Measurements from ENCODE around the gene ANO4. TPM values are rescaled to one million over a fixed set of nuclear protein-coding genes. Genes with fewer than 3 reads are reported as not detected.
"Not testable (repeated sequence)": the region's sequence is repeated elsewhere in the genome, so short reads cannot be mapped to it uniquely, and the experiment has no call there.

Gene ANO4
- total RNA-seq, 4 donors from 2014 or later: 0.10 TPM; not detected in 3

DNA sequence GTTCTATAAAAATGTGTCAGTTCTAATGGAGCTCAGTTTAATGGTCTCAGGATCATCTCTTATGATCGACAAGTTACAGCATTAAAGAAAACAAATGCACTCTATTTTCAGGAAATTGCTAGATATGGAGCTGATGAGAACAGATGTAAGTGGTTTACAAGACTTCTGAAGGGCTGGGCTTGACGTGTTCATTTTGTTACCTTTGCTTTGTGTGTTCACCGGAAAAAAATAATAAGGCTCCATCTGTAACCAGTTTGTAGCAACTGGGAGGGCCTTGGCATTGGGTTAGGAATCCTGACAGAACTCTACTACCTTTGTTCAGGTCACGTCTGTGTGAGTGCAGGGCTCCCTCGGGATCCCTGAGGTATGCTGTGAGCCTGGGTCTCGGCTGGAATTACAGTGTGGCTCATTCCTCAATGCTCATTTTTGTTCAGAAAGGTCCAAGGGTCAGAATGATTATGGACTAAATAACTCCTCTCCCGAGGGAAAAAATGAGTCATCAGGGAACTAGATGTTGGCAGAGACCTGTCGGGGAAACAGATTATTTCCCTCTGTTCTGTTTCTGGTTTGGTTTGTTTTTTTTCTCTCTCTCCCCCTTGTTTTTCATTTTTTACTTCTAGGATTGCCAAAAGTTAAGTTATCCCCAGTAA is 257.4 kb downstream of the ANO4 start:
- ATAC-seq: no peak
- H3K27me3 ChIP-seq: no peaks in the 10 kb centered on the region
- intact Hi-C loops (cut with DNase I; ENCODE audit: low total_unique reads): no loop called here

GRCh38 chr12:101053203-101053602 is 258.6 kb downstream of the ANO4 start:
- in situ Hi-C loops (cut with MboI; ENCODE audit: low sequenced_read_pairs in 4 of 4) (no loop called here), intact Hi-C loops (cut with DNase I; ENCODE audit: low total_unique reads) (no loop called here)
- no peak overlapping the region for H3K27ac ChIP-seq
- no peaks in the 10 kb centered on the region for H3K9me3 ChIP-seq
- no peak for ATAC-seq
- H3K4me3 ChIP-seq: no peak overlapping the region
- no peak for DNase-seq
- no peak for TF ChIP-seq POLR2A (IDR thresholded peaks at IDR 0.05)
- no peaks in the 10 kb centered on the region for H3K4me1 ChIP-seq
- no peaks in the 10 kb centered on the region for H3K36me3 ChIP-seq
- no peaks in the 10 kb centered on the region for H3K27me3 ChIP-seq

More for the DNA sequence above, 257.4 kb downstream of the ANO4 start:
- TF ChIP-seq, protein P1, sequence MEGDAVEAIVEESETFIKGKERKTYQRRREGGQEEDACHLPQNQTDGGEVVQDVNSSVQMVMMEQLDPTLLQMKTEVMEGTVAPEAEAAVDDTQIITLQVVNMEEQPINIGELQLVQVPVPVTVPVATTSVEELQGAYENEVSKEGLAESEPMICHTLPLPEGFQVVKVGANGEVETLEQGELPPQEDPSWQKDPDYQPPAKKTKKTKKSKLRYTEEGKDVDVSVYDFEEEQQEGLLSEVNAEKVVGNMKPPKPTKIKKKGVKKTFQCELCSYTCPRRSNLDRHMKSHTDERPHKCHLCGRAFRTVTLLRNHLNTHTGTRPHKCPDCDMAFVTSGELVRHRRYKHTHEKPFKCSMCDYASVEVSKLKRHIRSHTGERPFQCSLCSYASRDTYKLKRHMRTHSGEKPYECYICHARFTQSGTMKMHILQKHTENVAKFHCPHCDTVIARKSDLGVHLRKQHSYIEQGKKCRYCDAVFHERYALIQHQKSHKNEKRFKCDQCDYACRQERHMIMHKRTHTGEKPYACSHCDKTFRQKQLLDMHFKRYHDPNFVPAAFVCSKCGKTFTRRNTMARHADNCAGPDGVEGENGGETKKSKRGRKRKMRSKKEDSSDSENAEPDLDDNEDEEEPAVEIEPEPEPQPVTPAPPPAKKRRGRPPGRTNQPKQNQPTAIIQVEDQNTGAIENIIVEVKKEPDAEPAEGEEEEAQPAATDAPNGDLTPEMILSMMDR (IDR thresholded peaks at IDR 0.05 in 4 of 5, conservative IDR thresholded peaks at IDR 0.05 in 1 of 5): no peak
- TF ChIP-seq POLR2A (IDR thresholded peaks at IDR 0.05): no peak
- H3K27ac ChIP-seq: no peak overlapping the region
- H3K4me3 ChIP-seq: no peak overlapping the region
- in situ Hi-C loops (cut with MboI; ENCODE audit: low sequenced_read_pairs in 4 of 4): no loop called here
- DNase-seq: no peak
- H3K9me3 ChIP-seq: no peaks in the 10 kb centered on the region
- H3K36me3 ChIP-seq: no peaks in the 10 kb centered on the region
- H3K4me1 ChIP-seq: no peaks in the 10 kb centered on the region

DNA sequence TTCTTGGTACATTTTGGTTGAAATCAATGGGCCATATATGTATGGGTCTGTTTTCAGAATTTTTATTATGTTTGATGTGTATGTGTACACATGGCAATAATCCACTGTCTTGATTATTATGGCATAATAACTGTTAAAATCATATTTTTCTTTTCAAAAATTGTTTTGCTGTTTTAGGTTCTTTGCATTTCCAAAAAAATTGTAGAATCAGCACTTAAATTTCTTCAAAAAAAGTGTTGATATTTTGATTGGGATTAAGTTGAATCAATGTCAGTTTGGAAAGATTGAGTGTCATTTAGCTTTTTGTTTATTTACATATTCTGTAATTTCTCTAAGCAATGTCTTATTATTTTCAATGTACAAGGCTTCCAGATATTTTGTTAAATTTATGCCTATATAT is 261.4 kb downstream of the ANO4 start:
- TF ChIP-seq, protein P1 (IDR thresholded peaks at IDR 0.05 in 4 of 5, conservative IDR thresholded peaks at IDR 0.05 in 1 of 5): no peak
- no peak for TF ChIP-seq POLR2A (IDR thresholded peaks at IDR 0.05)
- H3K4me3 ChIP-seq: no peak overlapping the region

DNA sequence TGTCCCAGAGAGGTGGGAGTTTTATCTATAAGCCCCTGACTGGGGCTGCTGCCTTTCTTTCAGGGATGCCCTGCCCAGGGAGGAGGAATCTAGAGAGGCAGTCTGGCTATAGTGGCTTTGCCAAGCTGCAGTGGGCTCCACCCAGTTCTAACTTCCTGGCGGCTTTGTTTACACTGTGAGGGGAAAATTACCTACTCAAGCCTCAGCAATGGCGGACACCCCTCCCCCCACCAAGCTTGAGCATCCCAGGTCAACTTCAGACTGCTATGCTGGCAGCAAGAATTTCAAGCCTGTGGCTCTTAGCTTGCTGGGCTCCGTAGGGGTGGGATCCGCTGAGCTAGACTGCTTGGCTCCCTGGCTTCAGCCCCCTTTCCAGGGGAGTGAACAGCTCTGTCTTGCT is 267.9 kb downstream of the ANO4 start:
- H3K27ac ChIP-seq; H3K4me1 ChIP-seq; DNase-seq; intact Hi-C loops (cut with DNase I; ENCODE audit: low total_unique reads); H3K27me3 ChIP-seq; in situ Hi-C loops (cut with MboI; ENCODE audit: low sequenced_read_pairs in 4 of 4); H3K9me3 ChIP-seq; H3K36me3 ChIP-seq; ATAC-seq; H3K4me3 ChIP-seq: not testable (repeated sequence)

More for the DNA sequence above, 261.4 kb downstream of the ANO4 start:
- intact Hi-C loops (cut with DNase I; ENCODE audit: low total_unique reads) (no loop called here), in situ Hi-C loops (cut with MboI; ENCODE audit: low sequenced_read_pairs in 4 of 4) (no loop called here)
- H3K36me3 ChIP-seq: no peaks in the 10 kb centered on the region
- ATAC-seq (no peak), DNase-seq (no peak)
- H3K4me1 ChIP-seq: no peaks in the 10 kb centered on the region
- H3K27ac ChIP-seq: no peak overlapping the region
- no peaks in the 10 kb centered on the region for H3K27me3 ChIP-seq
- H3K9me3 ChIP-seq: no peaks in the 10 kb centered on the region

DNA sequence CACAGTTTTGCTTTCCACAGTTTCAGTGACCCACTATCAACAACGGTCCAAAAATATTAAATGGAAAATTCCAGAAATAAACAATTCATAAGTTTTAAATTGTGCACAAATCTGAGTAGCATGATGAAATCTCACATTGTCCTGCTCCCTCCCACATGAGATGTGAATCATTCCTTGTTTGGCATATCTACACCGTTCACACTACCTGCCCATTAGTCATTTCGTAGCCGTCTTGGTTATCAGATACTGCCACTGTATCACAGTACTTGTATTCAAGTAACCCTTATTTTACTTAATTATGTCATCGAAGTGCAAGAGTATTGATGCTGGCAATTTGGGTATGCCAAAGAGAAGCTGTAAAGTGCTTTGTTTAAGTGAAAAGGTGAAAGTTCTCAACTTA is 270.1 kb downstream of the ANO4 start:
- DNase-seq (no peak), ATAC-seq (no peak)
- no peak overlapping the region for H3K4me3 ChIP-seq
- H3K27me3 ChIP-seq: no peaks in the 10 kb centered on the region
- H3K36me3 ChIP-seq: no peaks in the 10 kb centered on the region
- no peak for TF ChIP-seq POLR2A (IDR thresholded peaks at IDR 0.05)
- TF ChIP-seq, protein P1 (IDR thresholded peaks at IDR 0.05 in 4 of 5, conservative IDR thresholded peaks at IDR 0.05 in 1 of 5): no peak
- no peak overlapping the region for H3K27ac ChIP-seq
- in situ Hi-C loops (cut with MboI; ENCODE audit: low sequenced_read_pairs in 4 of 4) (no loop called here), intact Hi-C loops (cut with DNase I; ENCODE audit: low total_unique reads) (no loop called here)
- H3K4me1 ChIP-seq: no peaks in the 10 kb centered on the region
- no peaks in the 10 kb centered on the region for H3K9me3 ChIP-seq

DNA sequence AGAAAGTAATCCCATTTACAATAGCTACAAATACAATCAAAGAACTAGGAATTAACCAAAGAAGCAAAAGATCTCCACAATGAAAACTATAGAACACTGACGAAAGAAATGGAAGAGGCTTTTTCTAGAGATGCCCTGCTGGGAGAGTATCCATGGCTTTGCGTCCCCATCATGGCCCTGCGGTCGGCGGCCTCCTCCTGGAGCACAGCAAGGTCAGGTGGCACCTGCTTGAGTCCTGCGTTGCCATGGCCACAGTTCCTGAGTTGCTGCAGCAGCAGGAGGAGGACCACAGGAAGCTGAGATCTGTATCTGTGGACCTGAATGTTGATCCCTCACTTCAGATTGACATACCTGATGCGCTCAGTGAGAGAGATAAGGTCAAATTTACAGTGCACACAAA is 271.9 kb downstream of the ANO4 start:
- intact Hi-C loops (cut with DNase I; ENCODE audit: low total_unique reads): no loop called here
- Histone ChIP-seq H3K36me3 (no peaks in the 10 kb centered on the region), H3K4me3 (no peak overlapping the region), H3K9me3 (no peaks in the 10 kb centered on the region), H3K4me1 (no peaks in the 10 kb centered on the region), H3K27me3 (no peaks in the 10 kb centered on the region), H3K27ac (no peak overlapping the region)
- TF ChIP-seq POLR2A (IDR thresholded peaks at IDR 0.05): no peak
- TF ChIP-seq, protein P1 (IDR thresholded peaks at IDR 0.05 in 4 of 5, conservative IDR thresholded peaks at IDR 0.05 in 1 of 5): no peak
- ATAC-seq: no peak
- in situ Hi-C loops (cut with MboI; ENCODE audit: low sequenced_read_pairs in 4 of 4): no loop called here
- DNase-seq: no peak

Data from gastrocnemius medialis (tissue), 4 donors.